Measurements from ENCODE around the gene CLSTN1.
A peak's percentile ranks its signal among the peaks of the same experiment; 100 is the strongest.

The CLSTN1 gene

DNA sequence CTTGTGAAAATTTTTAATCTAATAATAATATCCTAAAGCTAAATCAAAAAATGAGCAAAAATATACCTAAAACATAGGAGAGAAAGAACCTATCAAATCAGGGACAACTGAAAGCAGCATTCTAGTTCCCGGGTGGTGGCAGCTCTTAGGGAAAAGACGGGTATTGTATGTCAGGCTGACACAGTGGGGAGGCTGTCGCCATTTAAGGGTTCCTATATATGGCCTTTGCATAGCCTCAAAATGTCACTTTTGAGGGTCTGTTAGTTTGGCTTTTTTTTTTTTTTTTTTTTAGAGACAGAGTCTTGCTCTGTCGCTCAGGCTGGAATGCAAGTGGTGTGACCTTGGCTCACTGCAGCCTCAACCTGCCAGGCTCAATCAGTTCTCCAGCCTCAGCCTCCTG, 6.0 kb downstream of the CLSTN1 start:
- no peak overlapping the region for H3K27ac ChIP-seq
- TF ChIP-seq, protein P1, sequence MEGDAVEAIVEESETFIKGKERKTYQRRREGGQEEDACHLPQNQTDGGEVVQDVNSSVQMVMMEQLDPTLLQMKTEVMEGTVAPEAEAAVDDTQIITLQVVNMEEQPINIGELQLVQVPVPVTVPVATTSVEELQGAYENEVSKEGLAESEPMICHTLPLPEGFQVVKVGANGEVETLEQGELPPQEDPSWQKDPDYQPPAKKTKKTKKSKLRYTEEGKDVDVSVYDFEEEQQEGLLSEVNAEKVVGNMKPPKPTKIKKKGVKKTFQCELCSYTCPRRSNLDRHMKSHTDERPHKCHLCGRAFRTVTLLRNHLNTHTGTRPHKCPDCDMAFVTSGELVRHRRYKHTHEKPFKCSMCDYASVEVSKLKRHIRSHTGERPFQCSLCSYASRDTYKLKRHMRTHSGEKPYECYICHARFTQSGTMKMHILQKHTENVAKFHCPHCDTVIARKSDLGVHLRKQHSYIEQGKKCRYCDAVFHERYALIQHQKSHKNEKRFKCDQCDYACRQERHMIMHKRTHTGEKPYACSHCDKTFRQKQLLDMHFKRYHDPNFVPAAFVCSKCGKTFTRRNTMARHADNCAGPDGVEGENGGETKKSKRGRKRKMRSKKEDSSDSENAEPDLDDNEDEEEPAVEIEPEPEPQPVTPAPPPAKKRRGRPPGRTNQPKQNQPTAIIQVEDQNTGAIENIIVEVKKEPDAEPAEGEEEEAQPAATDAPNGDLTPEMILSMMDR (conservative IDR thresholded peaks at IDR 0.05), result no peak

DNA sequence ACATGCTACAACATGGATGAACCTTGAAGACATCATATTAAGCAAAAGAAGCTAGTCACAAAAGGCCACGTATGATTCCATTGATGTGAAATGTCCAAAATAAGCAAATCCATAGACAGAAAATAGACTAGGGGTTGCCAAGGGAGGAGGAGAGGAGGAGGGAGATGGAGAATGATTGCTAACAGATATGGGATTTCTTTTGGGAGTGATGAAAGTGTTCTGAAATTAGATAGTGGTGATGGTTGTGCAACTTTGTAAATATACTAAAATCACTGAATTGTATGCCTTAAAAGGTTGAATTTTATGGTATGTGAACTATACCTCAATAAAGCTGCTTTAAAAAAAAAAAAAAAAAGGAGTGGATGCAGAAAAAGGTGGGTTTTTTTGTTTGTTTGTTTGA, 7.6 kb downstream of the CLSTN1 start:
- TF ChIP-seq, protein P1 (conservative IDR thresholded peaks at IDR 0.05), result no peak
- H3K27ac ChIP-seq, result no peak overlapping the region

DNA sequence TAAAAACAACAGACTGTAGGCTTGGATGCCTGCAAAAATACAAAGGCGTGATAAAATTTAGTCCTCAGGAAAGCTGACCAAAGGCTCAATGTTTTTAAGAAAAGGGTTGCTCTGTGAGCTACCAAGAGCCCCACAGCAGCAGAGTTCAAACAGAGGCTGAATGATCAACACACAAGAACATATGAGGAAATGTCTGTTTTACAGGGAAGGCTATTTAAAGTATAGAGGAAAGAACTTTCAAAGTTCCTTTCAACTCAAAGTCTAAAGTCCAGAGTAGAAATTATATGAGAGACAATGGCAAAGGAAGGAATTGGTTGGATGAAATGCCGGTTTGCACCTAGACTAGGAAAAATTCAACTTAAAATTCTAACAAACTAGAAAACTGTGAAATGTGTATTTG, 8.6 kb downstream of the CLSTN1 start:
- H3K27ac ChIP-seq, result no peak overlapping the region
- TF ChIP-seq, protein P1 (conservative IDR thresholded peaks at IDR 0.05), result no peak

DNA sequence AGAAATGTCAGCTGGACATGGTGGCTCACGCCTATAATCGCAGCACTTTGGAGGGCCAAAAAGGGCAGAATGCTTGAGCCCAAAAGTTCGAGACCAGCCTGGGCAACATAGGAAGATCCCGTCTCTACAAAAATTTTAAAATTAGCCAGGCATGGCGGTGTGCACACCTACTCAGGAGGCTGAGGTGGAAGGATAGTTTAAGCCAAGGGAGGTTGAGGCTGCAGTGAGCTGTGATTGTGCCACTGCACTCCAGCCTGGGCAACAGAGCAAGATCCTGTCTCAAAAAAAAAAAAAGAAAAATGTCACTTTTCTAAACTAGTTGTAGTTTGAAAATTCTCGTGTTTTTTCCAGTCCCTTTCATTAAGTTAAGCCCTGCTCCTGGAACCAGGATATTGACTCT, 9.1 kb downstream of the CLSTN1 start:
- H3K27ac ChIP-seq, result no peak overlapping the region
- TF ChIP-seq, protein P1 (conservative IDR thresholded peaks at IDR 0.05), result no peak

DNA sequence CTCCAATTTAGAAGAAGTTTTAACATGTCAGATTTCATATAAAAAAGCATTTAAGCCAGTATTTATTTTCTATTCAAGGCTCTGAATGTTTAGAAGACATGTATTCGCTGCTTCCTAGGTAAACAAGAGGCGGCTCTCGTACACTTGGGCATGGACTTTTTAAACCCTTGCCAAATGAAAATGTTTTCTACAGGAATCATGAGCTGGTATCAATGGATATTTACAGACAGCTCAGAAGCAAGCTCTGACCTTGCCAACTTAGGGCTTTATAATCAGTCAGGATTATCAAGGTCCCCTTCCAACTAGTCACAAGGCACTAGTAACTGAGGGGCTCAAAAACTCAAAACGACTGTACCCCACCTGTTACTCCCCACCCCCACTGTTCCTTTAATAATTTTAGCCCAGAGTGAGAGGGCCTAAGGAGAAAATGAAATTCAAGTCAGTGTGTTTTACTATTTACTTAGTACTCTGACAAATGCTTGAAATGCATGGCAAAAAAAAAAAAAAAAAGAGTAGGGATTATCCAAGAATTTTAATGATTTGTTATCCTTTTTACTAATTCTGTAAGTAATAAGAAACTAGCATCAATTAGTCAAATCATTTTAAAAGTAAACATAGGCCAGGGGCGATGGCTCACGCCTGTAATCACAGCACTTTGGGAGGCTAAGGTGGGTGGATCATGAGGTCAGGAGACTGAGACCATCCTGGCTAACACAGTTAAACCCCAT, 12.4 kb downstream of the CLSTN1 start:
- peak overlapping the region; percentile 61 for H3K27ac ChIP-seq
- TF ChIP-seq, protein P1 (conservative IDR thresholded peaks at IDR 0.05), result no peak

DNA sequence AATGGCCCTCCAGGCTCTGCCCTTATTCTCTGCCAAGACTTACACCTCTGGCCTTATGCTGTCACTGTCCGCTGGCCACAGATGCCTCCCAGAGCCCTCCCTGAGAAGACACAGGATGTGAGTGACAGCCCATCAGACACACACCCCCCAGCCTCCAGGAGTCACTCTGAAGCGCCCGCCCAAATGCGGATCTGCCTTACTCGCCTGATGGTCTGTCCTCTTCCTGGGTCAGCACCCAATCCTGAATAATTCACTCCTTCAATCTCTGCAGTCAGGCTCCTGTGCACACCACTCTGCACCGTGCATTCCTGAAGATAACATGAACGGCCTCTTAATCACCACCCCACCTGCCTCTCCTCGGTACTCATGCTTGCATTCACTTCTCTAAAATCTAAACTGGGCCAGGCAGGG, 14.7 kb downstream of the CLSTN1 start:
- no peak overlapping the region for H3K27ac ChIP-seq
- TF ChIP-seq, protein P1 (conservative IDR thresholded peaks at IDR 0.05), result no peak

DNA sequence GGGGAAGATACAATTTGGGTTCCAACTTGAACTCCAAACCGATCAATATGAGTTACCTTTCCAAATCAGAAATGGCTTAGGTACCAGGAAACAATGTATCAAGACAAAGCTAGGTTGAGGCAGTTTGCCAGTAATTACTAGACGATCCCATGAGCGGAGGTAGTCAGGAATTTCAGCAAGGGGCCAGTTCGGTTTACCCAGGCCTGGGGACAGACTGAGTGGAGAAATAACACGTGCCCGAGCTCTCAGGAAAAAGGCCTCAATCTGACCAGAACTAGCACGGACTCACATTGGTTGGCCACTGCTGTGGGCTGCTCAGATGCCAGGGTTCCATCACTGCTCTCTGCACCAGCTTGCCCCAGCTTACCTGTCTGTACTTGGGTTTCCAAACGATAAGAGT, 15.3 kb downstream of the CLSTN1 start:
- TF ChIP-seq, protein P1 (conservative IDR thresholded peaks at IDR 0.05), result no peak
- H3K27ac ChIP-seq, result no peak overlapping the region

Measured in VCaP (cell line).